ENCODE data around the gene DMD.

DMD gene

DNA sequence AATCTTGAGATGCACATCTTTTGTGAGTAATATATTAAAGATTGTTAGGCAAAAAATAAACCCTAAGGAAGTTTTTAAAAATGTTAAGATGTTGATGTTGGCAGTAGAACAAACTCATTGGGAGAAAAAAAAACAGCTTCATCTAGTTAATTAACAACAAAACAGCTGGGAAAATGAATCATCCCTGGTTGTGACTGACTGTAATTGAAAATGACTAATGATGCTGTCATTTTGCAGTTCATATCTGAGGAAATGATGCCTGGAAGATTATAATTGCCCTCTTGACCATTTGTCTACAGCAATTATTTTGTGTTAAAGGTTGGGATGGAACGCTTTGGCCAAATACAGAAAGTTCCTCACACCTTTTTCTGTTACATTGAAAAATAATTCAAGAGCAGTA, 1379.1 kb downstream of the DMD start:
- no peak for DNase-seq

- DNase-seq = no peak
Measured at GRCh38 chrX:31820430-31821210, 1390.7 kb downstream of the DMD start.

DNA sequence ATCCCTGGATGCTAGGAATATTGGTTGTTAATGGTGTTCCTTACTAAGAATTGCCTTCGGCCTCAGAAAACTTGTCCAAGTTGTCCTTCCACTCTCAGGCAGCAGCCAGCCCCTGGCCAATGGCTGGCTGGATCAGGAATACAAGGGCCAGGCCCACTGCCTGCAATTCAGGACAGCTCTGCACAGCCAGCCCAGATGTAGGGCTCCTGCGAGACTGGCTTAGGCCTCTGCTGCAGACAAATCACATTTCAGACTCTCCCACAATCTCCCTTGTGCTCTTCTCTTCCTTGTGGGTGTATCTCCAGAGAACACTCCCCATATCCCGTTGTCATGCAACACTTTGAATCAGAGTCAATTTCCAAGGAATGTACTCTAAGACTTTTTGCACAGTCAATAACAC, 1391.9 kb downstream of the DMD start:
- DNase-seq = no peak

- no peak for DNase-seq
Measured at GRCh38 chrX:31811106-31811505, 1400.2 kb downstream of the DMD start.

- DNase-seq = no peak
Measured at GRCh38 chrX:31808357-31808756, 1403.0 kb downstream of the DMD start.

GRCh38 chrX:31807165-31807564, 1404.2 kb downstream of the DMD start:
- no peak for DNase-seq

- no peak for DNase-seq
Measured at GRCh38 chrX:31805781-31806180, 1405.6 kb downstream of the DMD start.

DNA sequence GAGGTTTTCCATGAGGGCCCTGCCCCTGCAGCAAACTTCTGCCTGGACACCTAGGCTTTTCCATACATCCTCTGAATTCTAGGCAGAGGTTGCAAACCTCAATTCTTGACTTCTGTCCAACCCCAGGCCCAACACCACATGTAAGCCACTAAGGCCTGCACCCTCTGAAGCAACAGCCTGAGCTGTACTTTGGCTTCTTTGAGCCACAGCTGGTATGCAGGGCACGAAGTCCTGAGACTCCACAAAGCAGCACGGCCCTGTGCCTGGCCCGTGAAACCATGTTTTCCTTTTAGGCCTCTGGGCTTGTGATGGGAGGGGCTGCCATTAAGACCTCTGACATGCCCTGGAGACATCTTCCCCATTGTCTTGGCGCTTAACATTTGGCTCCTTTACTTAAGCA, 1411.1 kb downstream of the DMD start:
- DNase-seq = no peak

DNA sequence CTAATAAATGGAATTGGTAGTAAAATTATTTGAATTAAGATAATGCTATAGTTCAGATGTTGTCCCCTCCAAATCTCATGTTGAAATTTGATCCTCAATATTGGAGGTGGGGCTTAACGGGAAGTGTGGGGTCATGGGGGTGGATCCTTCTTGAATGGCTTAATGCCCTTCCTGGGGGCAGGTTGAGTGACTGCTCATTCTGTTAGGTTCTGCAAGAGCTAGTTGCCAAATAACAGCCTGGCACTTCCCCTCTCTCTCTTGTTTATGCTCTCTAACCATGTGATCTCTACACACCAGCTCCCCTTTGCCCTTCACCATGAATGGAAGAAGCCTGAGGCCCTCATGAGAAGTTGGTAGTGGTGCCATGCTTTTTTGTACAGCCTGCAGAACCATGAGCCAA, 1414.7 kb downstream of the DMD start:
- DNase-seq = no peak

GRCh38 chrX:31747411-31747810, 1463.9 kb downstream of the DMD start:
- no peak for DNase-seq

DNA sequence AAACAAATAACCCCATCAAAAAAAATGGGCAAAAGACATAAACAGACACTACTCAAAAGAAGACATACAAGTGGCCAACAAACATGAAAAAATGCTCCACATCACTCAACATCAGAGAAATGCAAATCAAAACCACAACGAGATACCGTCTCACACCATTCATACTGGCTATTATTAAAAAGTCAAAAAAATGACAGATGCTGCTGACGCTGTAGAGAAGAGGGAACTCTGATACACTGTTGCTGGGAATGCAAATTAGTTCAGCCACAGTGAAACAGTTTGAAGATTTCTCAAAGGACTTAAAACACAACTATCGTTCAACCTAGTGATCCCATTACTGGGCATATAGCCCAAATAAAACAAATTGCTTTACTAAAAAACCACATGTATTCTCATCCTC, 1468.3 kb downstream of the DMD start:
- DNase-seq = no peak

- DNase-seq = no peak
Measured at GRCh38 chrX:31717474-31717873, 1493.9 kb downstream of the DMD start.

GRCh38 chrX:31715675-31716074, 1495.7 kb downstream of the DMD start:
- DNase-seq = no peak

- DNase-seq = no peak
Measured at GRCh38 chrX:31714797-31715196, 1496.6 kb downstream of the DMD start.

GRCh38 chrX:31713120-31713519, 1498.2 kb downstream of the DMD start:
- no peak for DNase-seq

GRCh38 chrX:31711166-31711565, 1500.2 kb downstream of the DMD start:
- DNase-seq = no peak

- DNase-seq = no peak
Measured at GRCh38 chrX:31708116-31708515, 1503.2 kb downstream of the DMD start.

DNA sequence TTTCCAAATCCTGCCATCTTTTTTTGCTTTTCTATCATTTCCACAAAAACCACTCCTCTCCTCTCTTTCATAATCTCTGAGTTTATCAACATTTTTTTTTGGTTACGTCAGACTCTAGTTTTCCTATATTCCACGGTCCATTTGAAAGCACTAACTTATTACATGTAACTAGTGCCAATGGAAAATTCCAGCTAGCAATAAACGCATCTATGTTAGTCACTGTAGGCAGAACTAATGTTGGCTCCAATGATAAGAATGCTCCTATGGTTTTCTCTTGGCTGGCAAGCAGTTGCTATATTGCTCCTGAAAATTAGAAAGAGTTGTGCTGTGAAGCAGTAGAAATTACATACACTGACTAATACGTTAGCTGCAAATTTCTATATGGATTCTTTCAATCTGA, 1504.9 kb downstream of the DMD start:
- DNase-seq = no peak

DNA sequence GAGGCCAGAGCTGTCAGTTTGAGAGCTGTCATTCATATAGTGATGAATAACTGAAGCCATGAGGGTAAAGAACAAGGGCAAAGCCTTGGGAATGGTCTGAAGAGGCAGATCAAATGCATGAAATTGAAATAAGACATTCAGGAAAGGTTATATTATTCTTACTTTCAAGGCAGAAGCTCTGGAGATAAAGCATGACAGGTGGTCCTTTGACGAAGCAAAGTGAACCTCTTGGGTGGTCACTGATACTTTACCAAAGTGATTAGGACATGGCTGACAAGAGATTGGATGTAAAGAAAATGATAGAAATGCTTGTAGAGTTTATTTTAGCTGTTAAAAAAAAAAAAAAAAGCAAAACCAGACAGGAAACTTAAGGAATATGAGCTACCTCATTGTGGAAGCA, 1505.5 kb downstream of the DMD start:
- DNase-seq = no peak

DNA sequence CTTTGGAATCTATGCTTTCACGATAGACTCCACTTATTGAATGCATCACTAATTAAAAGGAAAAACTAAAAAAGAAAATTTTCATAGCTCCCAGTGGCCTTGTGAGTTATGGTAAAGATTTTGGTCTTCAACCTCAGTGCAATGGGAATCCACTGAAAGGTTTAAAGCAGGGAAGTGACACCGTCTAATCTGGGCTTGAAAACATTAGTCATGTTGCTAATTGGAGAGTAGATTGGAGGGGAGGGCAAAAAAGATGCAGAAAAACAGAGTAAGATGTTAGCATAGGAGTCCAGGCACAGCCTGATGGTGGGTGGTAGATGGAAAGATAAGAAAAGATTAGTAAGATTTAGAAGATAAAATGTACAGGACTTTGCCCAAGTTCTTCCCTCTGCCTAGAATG, 1506.4 kb downstream of the DMD start:
- no peak for DNase-seq

- no peak for DNase-seq
Measured at GRCh38 chrX:31702222-31702621, 1509.1 kb downstream of the DMD start.

DNA sequence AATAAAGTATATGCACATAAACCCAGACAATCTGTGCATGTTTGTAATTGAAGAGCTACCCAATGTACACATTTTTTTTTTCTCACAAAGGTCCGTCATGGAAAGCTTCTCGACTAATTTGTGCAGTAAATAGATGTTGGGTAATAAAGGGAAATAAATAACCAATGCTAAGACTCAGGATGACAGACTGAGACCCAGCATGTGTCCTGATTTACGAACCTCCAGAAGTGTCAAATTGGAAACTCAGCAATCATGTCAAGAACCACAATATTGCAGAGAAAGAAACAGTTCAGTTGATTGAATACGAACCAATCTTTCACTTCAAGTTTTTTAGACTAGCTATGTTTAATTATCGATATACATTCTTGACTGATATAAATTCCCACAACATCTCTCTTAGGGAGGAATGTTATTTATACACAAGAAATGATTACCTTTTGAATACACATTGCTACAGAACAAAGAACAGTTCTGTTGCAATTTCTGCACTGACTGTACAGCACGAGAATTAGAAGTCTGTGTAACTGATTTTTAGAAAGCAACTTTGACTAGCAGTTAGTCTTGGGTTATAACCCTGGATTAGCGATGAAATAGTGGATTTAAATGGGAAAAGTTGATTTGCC, 1513.9 kb downstream of the DMD start:
- no peak for DNase-seq

DNA sequence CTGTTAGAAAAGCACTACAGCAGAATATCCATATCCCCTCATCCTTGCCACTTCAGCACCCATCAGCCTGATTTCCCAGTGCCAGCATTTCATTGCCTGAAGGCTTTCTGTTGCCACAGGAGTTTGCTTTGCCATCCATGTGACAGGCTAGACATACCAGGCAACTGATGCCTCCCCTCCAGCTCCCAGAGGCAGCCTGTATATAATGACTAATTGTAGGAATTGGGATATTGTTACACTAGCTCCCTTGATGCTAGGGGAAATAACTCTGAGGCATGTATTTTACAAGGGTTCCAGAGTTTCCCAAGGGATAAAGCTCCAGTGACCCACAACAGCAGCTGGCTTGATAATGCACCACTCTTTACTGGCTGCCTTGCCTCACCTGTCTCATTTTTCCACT, 1531.5 kb downstream of the DMD start:
- DNase-seq = no peak

GRCh38 chrX:31670245-31670644, 1541.1 kb downstream of the DMD start:
- DNase-seq = no peak

DNA sequence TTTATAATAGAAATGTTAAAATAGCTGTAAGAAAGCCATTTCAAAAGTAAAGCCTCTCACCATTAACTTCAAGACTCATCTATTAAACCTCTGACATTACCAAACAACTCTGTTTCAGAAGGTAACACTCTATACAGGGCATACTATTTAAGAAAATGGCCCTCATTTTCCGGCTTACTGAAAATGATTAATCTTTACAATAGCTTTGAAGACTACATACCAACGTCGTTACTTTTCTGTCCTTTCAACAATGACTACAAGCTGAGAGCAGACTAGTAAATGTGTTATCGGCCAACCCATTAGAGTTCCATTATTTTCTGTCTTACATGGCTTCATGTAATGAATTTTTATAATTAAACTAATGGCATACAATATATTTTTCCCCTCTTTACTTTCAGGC, 1545.9 kb downstream of the DMD start:
- DNase-seq = no peak
